GM12878 (cell line): Measurements from ENCODE around the gene ERC1. TPM values are rescaled to one million over a fixed set of nuclear protein-coding genes. Genes with fewer than 3 reads are reported as not detected.

Experiments used
- ATAC-seq: fragments of 200-7000 bp; cut with Tn5 transposase; 3 replicates; pipeline ENCODE4 v1.9.1; 2020; ENCODE audit warnings: mild to moderate bottlenecking, moderate library complexity
- BruUV-seq: library from RNA; stranded (reverse); fragments of 400-500 nt; replicated peaks from 2 replicates; lab custom pipeline; 2021; lab: Mats Ljungman, UMichigan
- CTCF ChIA-PET: fragments of 300-600 bp; sonication (Branson Sonifier 250); formaldehyde crosslinking; extraction: SDS; loops from one replicate; lab custom pipeline; 2021; ENCODE audit warnings: inconsistent platforms; lab: Yijun Ruan, JAX
- POLR2A ChIA-PET: fragments of 350-600 bp; formaldehyde crosslinking; extraction: SDS; loops from one replicate; lab custom pipeline; 2021; ENCODE audit warnings: inconsistent platforms; lab: Charles Lee
- RAD21 ChIA-PET: fragments of 300-600 bp; sonication (Branson Sonifier 250); formaldehyde crosslinking; loops from one replicate; lab custom pipeline; 2023; ENCODE audit warnings: antibody characterized with exemption; ENCODE audit not compliant: unreplicated experiment; lab: Charles Lee
- SMC1A ChIA-PET: fragments of 300-600 bp; sonication (Branson Sonifier 250); formaldehyde crosslinking; loops from one replicate; lab custom pipeline; 2023; ENCODE audit not compliant: unreplicated experiment, uncharacterized antibody; lab: Charles Lee
- DNase-seq: peaks from one replicate; pipeline ENCODE4 v3.0.0-alpha.2; 2011; ENCODE audit warnings: low read depth, low spot score
- FAIRE-seq: peaks from 3 replicates; lab custom pipeline; 2011; peaks lifted over from hg19 to GRCh38; lab: Jason Lieb, UNC
- H2AFZ ChIP-seq: 2 replicates; pipeline ENCODE4 v1.6.0; 2011; ENCODE audit warnings: low read depth, low read length, control low read depth; ENCODE audit not compliant: control insufficient read depth
- H3K27ac ChIP-seq: 2 replicates; pipeline ENCODE4 v1.5.1; 2011; ENCODE audit warnings: control low read depth; ENCODE audit not compliant: control insufficient read depth, insufficient read depth
- H3K27me3 ChIP-seq, 2 experiments: replicated peaks in 1 of 2; 2 replicates each; pipeline versions ENCODE4 v1.6.0 to v1.6.1; 2011; ENCODE audit warnings: low read length in 1 of 2; ENCODE audit not compliant: control insufficient read depth in 2 of 2, insufficient read depth in 2 of 2
- H3K36me3 ChIP-seq, 2 experiments: 2 replicates each; pipeline ENCODE4 v1.5.1; 2011; ENCODE audit warnings: low read length in 1 of 2; ENCODE audit not compliant: control insufficient read depth in 2 of 2, insufficient read depth in 2 of 2
- H3K4me1 ChIP-seq: 2 replicates; pipeline ENCODE4 v1.6.1; 2011; ENCODE audit warnings: mild to moderate bottlenecking, low read length, moderate library complexity, mixed read lengths; ENCODE audit not compliant: control insufficient read depth, insufficient read depth
- H3K4me2 ChIP-seq: 2 replicates; pipeline ENCODE4 v1.6.0; 2011; ENCODE audit warnings: control low read depth; ENCODE audit not compliant: control insufficient read depth, insufficient read depth
- H3K4me3 ChIP-seq: fragments of 200-600 bp; sonication (generic); 2 replicates; pipeline ENCODE4 v1.5.1; 2016
- H3K79me2 ChIP-seq: 2 replicates; pipeline ENCODE4 v1.6.0; 2011; ENCODE audit warnings: low read length; ENCODE audit not compliant: control insufficient read depth, insufficient read depth
- H3K9ac ChIP-seq: 2 replicates; pipeline ENCODE4 v1.8.0; 2011; ENCODE audit warnings: low read length, control low read depth, mixed read lengths; ENCODE audit not compliant: control insufficient read depth, insufficient read depth
- H3K9me3 ChIP-seq: replicated peaks from 3 replicates; pipeline ENCODE4 v1.5.1; 2011; ENCODE audit warnings: mild to moderate bottlenecking, low read length; ENCODE audit not compliant: control insufficient read depth, insufficient read depth
- H4K20me1 ChIP-seq: 2 replicates; pipeline ENCODE4 v1.6.0; 2011; ENCODE audit not compliant: control insufficient read depth, insufficient read depth
- ATF7 ChIP-seq: fragments of 450-650 bp; IDR thresholded peaks from 2 replicates; pipeline ENCODE4 v1.6.1; 2016; ENCODE audit warnings: low read depth, mild to moderate bottlenecking
- BCL11A ChIP-seq: IDR thresholded peaks from 2 replicates; pipeline ENCODE4 v1.6.1; 2011; ENCODE audit warnings: low read depth, low read length
- E2F4 ChIP-seq: IDR thresholded peaks from 2 replicates; pipeline ENCODE4 v1.6.1; 2012; ENCODE audit warnings: low read depth, low read length, improper control_type of control experiment
- KLF5 ChIP-seq: fragments of 450-650 bp; IDR thresholded peaks from 2 replicates; pipeline ENCODE4 v1.6.1; 2014; ENCODE audit warnings: mild to moderate bottlenecking; ENCODE audit not compliant: partially characterized antibody
- MEF2A ChIP-seq: IDR thresholded peaks from 2 replicates; pipeline ENCODE4 v1.6.1; 2011; ENCODE audit warnings: low read depth, mild to moderate bottlenecking, low read length, moderate library complexity; ENCODE audit not compliant: insufficient read depth
- SPI1 ChIP-seq: IDR thresholded peaks from 2 replicates; pipeline ENCODE4 v1.6.1; 2011; ENCODE audit warnings: low read depth, mild to moderate bottlenecking, low read length, moderate library complexity, borderline replicate concordance; ENCODE audit not compliant: insufficient read depth
- STAT3 ChIP-seq: IDR thresholded peaks from 2 replicates; pipeline ENCODE4 v1.6.1; 2011; ENCODE audit warnings: low read depth, low read length, improper control_type of control experiment
- WGBS: methylation state at CpG from one replicate; pipeline ENCODE4 v1.1.6; 2016; ENCODE audit warnings: low lambda C conversion rate; ENCODE audit not compliant: insufficient replicate concordance, insufficient coverage; ENCODE audit errors: missing lambda C conversion rate; 5-methylcytosine and 5-hydroxymethylcytosine counted together
- in situ Hi-C: fragments of 300-500 bp; cut with MboI; formaldehyde crosslinking; loops from 9 replicates; pipeline ENCODE4 v1.14.3; 2018; ENCODE audit warnings: mixed read lengths
- intact Hi-C: fragments of 100-400 bp; cut with micrococcal nuclease; formaldehyde crosslinking; loops from one replicate; pipeline ENCODE4 v1.14.2; 2022; ENCODE audit not compliant: unreplicated experiment
- polyA plus RNA-seq, 11 experiments: library from polyadenylated mRNA; depleted of rRNA in 4 of 11; unstranded in 6 of 11; stranded (reverse) in 5 of 11; fragments of >200 nt; fragmentation: Nextera tagmentation in 4 of 11; fragmentation: Illumina TruSeq in 1 of 11; extraction: Ambion mirVana in 4 of 11; extraction: Trizol in 1 of 11; gene quantifications; 1 replicate in 1 of 11; 2 replicates in 10 of 11; pipeline versions ENCODE4 v1.2.1 to v1.2.3, GENCODE V29; 2011 to 2016; ENCODE audit warnings: inconsistent platforms in 2 of 11, missing spikeins in 2 of 11, low read depth in 1 of 11
- total RNA-seq, 4 experiments: library from RNA; depleted of rRNA in 3 of 4; stranded (reverse); fragments of >200 nt in 3 of 4; fragmentation: Illumina TruSeq in 1 of 4; extraction: Trizol in 1 of 4; gene quantifications; 2 replicates each; pipeline versions ENCODE4 v1.2.1 to v1.2.3, GENCODE V29; 2013 to 2021

ERC1 gene
- total and polyA plus RNA-seq, 10 of the 15 experiments (the other 5 are each of a cell fraction or from before 2014, with no cell fraction given) = 0.75 to 8.0 (median 5.0) TPM

- no peak for TF ChIP-seq KLF5
These were observed 166.0 kb downstream of the ERC1 start (continued) for GRCh38 chr12:1157046-1157445.

GRCh38 chr12:1161197-1161596 lies 170.2 kb downstream of the ERC1 start:
- WGBS = 61% methylated on average over 9 of the region's 9 CpGs
- no peaks in the 10 kb centered on the region for H3K79me2 ChIP-seq
- no peak overlapping the region for H2AFZ ChIP-seq
- no peaks in the 10 kb centered on the region for H3K27me3 ChIP-seq
- ChIA-PET CTCF (interaction anchor here (0.7 kb wide), 1 partner anchor 469 kb away, joined by 3 read pairs; no protein-coding TSS in a partner anchor), SMC1A (no interaction called here), POLR2A (no interaction called here), RAD21 (no interaction called here)
- no peak overlapping the region for H3K4me3 ChIP-seq
- DNase-seq = no peak
- TF ChIP-seq MEF2A = no peak
- TF ChIP-seq STAT3 = no peak
- TF ChIP-seq SPI1 = peak; percentile 46; the same call in 1 of the 2 replicates
- no peak for TF ChIP-seq E2F4
- TF ChIP-seq ATF7 = no peak
- TF ChIP-seq BCL11A = no peak
- no TSS peak for BruUV-seq
- H4K20me1 ChIP-seq = no peaks in the 10 kb centered on the region; the same call in 1 of the 2 replicates
- H3K9me3 ChIP-seq = no peaks in the 10 kb centered on the region
- no peak overlapping the region for H3K4me2 ChIP-seq
- intact Hi-C loops = no loop called here
- no peak for FAIRE-seq
- ATAC-seq = no peak
- H3K9ac ChIP-seq = no peak overlapping the region
- in situ Hi-C loops = no loop called here
- H3K36me3 ChIP-seq = no peaks in the 10 kb centered on the region
- no peak overlapping the region for H3K27ac ChIP-seq
- no peaks in the 10 kb centered on the region for H3K4me1 ChIP-seq
